GM18502 (cell line): Measurements from ENCODE around the gene SDC1.
A peak's percentile ranks its signal among the peaks of the same experiment; 100 is the strongest.
"Not testable (repeated sequence)": the region's sequence is repeated elsewhere in the genome, so short reads cannot be mapped to it uniquely, and the experiment has no call there.

Source experiments
- ATAC-seq: cut with Tn5 transposase; IDR thresholded peaks from one replicate; pipeline ENCODE4 v1.9.1; 2021; ENCODE audit warnings: mild to moderate bottlenecking; ENCODE audit not compliant: unreplicated experiment, poor library complexity

SDC1 gene, protein sequence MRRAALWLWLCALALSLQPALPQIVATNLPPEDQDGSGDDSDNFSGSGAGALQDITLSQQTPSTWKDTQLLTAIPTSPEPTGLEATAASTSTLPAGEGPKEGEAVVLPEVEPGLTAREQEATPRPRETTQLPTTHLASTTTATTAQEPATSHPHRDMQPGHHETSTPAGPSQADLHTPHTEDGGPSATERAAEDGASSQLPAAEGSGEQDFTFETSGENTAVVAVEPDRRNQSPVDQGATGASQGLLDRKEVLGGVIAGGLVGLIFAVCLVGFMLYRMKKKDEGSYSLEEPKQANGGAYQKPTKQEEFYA

DNA sequence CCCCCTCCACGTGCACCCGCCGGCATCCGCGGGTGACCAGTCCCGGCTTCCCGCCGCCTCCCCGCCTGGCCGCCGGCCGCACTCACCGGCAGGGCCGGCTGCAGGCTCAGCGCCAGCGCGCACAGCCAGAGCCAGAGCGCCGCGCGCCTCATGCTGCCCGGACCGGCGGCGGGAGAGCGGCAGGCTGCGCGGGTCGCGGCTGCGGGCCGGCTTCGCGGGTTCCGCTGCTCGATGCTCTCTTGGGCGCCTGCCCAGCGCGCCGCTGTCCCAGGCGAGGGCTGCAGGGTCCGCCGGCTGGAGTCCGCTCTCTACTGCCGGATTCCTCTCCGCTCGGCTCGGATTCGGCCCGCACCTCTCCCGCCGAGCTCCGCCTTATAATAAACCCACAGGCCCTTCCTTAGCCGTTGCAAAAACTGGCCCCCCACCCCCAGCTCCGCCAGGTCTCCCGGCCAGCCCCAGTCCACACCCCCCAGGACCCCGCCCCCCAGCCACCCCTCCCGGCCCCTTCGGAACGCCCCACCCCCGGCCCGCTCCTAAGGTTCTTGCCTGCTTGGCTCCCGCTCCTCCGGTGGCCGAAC, at the start of gene SDC1:
Gene SDC1 (minus strand): TSS at position 415 of the 578 bp plus-strand sequence. CDS start 263 bp downstream, at position 152.
- peak; percentile 26 for ATAC-seq

DNA sequence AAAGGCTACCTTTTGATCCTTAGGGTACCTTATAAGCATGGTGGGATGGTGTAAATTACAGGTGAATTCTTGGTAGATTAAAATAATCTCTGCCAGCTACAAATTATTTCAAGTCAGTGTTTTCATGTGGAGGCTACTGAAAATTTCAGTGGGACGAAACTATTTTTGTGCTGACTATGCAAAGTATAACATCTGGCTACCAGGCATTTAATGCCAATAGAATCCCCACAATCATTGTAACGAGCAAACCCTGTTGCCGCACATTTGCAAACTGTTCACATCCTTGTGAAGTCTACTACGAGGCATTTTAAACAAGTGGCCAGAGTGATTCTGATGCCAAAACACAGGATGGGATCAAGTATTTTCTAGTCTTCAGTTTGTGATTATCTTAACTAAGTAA, 48.1 kb upstream of the SDC1 start:
- ATAC-seq = no peak

- not testable (repeated sequence) for ATAC-seq
These were observed 43.4 kb upstream of the SDC1 start for GRCh38 chr2:20268317-20268716.

DNA sequence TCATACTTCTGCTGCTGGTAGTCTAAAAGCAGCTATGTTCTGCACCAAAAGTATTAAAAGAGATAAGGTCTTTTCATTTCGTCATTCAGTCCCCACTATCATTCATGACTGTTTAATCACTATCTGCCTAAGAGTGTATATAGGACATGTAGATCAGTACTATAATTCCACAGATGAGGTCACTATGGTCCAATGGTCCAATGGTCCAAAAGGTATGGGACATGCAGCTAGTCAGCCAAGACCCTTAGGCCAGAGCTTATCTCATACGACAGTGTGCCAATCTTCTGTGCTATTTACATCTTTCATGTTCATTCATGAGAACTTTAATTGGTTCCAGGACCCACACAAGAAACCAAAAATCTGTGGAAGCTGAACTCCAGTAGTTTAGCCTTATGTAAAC, 42.6 kb upstream of the SDC1 start:
- no peak for ATAC-seq

- no peak for ATAC-seq
These were observed 39.7 kb upstream of the SDC1 start for GRCh38 chr2:20264629-20265028.

DNA sequence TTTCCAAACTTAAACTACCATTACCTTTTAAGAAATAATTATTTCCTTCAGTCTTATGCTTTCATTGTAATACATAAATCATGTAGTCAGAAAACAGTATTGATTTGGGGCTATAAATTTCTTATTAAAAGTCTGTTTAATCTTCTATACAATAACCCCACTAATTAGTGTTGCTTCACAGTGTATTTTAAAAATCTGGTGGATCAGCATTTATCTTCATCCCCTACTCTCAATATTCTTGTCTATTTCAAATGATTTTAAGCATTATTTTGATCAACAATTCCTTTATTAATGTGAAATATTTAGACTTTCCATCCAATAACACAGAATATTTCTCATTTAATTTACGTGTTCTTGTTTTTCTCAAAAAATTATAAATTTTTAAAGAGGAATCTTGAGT, 32.5 kb upstream of the SDC1 start:
- no peak for ATAC-seq

GRCh38 chr2:20254731-20255130, 29.8 kb upstream of the SDC1 start:
- no peak for ATAC-seq

GRCh38 chr2:20250436-20250835, 25.5 kb upstream of the SDC1 start:
- no peak for ATAC-seq

- no peak for ATAC-seq
These were observed 24.2 kb upstream of the SDC1 start for GRCh38 chr2:20249170-20249569.

DNA sequence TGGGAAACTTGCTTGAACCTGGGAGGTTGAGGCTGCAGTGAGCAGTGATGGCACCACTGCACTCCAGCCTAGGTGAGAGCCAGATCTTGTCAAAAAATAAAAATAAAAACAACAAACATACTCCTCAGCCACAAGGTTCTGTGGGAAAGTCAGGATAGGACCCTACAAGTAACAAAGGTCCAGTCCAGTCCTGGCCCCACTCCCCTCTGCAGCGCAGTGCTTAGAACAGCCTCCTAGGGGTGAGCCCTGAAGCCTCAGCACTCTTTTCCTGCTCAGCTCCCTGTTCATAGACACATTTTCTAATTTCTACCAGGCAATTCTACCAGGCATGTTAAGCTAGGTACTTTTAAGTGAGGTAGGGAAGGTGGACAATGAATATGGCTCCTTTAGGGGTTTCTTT, 22.2 kb upstream of the SDC1 start:
- no peak for ATAC-seq

- not testable (repeated sequence) for ATAC-seq
These were observed 18.7 kb upstream of the SDC1 start for GRCh38 chr2:20243637-20244036.

DNA sequence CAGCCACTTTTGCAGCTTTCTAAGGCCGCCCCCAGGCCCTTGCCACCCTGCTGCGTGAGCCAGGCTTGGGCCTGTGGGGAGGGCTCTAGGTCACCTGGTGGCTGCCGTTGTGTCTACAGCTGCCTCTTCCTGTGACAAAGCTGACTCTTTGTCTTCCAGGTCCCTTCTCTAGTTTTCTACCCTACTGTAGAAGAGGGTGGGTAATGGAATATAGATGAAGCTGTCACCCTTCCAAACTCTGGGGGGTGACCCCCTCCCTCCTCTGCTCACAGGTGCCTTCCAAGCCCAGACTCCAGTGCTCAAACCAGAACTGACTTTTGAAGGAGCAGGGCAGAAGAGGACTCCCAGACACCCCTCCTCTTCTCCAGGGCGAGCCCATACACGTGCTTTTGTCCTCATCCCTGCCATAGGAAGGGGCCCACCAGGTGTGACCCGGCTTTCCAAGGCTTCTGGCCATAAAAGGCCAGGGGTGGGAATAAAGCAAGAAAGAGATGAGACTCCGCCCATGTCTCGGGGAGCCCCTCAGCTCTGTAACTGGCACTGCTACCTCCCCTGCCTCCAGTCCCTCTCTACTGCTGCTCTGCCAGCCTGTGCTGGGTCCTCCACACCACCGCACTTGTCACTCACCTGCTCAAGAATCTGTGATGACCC, 17.9 kb upstream of the SDC1 start:
- no peak for ATAC-seq

GRCh38 chr2:20241973-20242726, 17.2 kb upstream of the SDC1 start:
- no peak for ATAC-seq

DNA sequence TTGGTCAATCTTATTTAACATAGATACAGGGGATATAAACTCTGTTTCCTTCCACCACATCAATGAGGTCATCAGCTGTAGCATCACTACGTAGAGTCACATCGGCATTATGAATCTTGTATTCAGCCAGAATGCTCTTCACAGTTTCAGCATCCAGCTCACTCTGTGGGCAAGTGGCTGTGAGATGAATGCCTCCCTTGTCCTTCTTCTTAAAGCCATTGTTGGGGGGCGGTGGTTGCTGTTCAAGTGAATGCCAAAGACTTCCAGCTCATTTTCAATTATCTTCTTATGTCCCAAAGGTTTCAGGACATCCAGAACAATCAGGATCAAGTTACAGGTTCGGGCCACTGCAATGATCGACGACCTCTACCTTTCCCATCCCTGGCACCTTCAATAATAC, 15.4 kb upstream of the SDC1 start:
- not testable (repeated sequence) for ATAC-seq

DNA sequence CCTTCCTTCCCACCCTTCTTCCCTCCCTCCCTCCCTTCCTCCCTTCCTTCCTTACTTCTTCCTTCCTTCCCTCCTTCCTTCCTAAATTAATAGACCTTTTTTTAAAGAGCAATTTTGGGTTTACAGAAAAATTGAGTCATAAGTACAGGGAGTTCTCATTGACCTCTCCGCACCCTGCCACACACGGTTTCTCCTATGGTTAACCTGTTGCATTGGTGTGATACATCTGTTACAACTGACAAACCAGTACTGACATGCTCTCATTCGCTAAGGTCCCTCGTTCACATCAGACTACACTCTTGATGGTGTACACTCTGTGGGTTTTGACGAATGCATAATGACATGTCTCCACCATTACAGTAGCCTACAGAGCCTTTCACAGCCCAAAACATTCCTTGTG, 11.6 kb upstream of the SDC1 start:
- no peak for ATAC-seq

- no peak for ATAC-seq
These were observed 10.8 kb upstream of the SDC1 start for GRCh38 chr2:20235655-20236305.

GRCh38 chr2:20234597-20234996, 9.7 kb upstream of the SDC1 start:
- not testable (repeated sequence) for ATAC-seq

- ATAC-seq = no peak
These were observed 7.9 kb upstream of the SDC1 start for GRCh38 chr2:20232837-20233207.

DNA sequence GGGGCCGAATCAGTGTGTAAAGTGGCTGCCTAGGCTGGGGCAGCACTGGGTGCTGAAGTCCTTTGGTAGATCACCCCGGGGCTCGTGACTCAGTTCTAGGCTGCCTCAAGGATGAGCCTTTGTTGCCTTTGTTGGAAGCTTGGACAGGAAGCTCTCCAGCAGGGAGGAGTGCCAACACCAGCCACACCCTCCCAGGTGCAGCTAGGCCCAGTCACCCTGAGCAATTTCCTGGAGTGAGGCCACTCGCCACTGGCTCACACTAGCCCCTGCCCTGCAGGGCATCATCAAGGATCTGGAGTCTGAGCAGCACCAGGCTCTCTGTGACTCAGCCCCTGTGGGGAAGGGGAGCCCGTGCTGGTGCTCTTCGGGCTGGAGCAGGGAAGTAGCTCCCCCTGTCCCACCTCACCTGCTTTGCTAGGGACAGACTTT, 6.7 kb upstream of the SDC1 start:
- ATAC-seq = no peak

- ATAC-seq = no peak
These were observed 6.2 kb upstream of the SDC1 start for GRCh38 chr2:20231159-20231558.

GRCh38 chr2:20230114-20230425, 5.1 kb upstream of the SDC1 start:
- ATAC-seq = no peak
